Smooth muscle cell (in vitro differentiated cells): ENCODE data around the gene IFNLR1. TPM values are rescaled to one million over a fixed set of nuclear protein-coding genes. Genes with fewer than 3 reads are reported as not detected.
A peak's percentile ranks its signal among the peaks of the same experiment; 100 is the strongest.

Experiments
- DNase-seq: peaks from one replicate; lab custom pipeline; 2025; ENCODE audit not compliant: unreplicated experiment; lab: John Stamatoyannopoulos, UW
- H2AFZ ChIP-seq: fragments of 200-600 bp; sonication (generic); 2 replicates; pipeline ENCODE4 v1.6.0; 2016; ENCODE audit warnings: antibody characterized with exemption, low read depth, mild to moderate bottlenecking
- H3F3A ChIP-seq: fragments of 200-600 bp; sonication (generic); 2 replicates; pipeline ENCODE4 v1.6.0; 2017; ENCODE audit warnings: antibody characterized with exemption, low read depth
- H3K27ac ChIP-seq: fragments of 200-600 bp; sonication (generic); 2 replicates; pipeline ENCODE4 v1.5.1; 2016; ENCODE audit warnings: low read depth, mild to moderate bottlenecking
- H3K27me3 ChIP-seq: fragments of 200-600 bp; sonication (generic); 2 replicates; pipeline ENCODE4 v1.6.1; 2016; ENCODE audit warnings: low read depth, mild to moderate bottlenecking
- H3K36me3 ChIP-seq: fragments of 200-600 bp; sonication (generic); 2 replicates; pipeline ENCODE4 v1.5.1; 2016; ENCODE audit warnings: low read depth
- H3K4me1 ChIP-seq: fragments of 200-600 bp; sonication (generic); 2 replicates; pipeline ENCODE4 v1.5.1; 2016; ENCODE audit warnings: low read depth
- H3K4me2 ChIP-seq: fragments of 200-600 bp; sonication (generic); 2 replicates; pipeline ENCODE4 v1.6.0; 2016; ENCODE audit warnings: mild to moderate bottlenecking
- H3K4me3 ChIP-seq: fragments of 200-600 bp; sonication (generic); 2 replicates; pipeline ENCODE4 v1.5.1; 2016; ENCODE audit warnings: mild to moderate bottlenecking
- H3K79me2 ChIP-seq: fragments of 200-600 bp; sonication (generic); 2 replicates; pipeline ENCODE4 v1.6.0; 2016; ENCODE audit warnings: low read depth, mild to moderate bottlenecking
- H3K9ac ChIP-seq: fragments of 200-600 bp; sonication (generic); 2 replicates; pipeline ENCODE4 v1.6.0; 2016; ENCODE audit warnings: low read depth
- H3K9me3 ChIP-seq: fragments of 200-600 bp; sonication (generic); replicated peaks from 2 replicates; pipeline ENCODE4 v1.5.1; 2016; ENCODE audit warnings: low read depth
- H4K20me1 ChIP-seq: fragments of 200-600 bp; sonication (generic); 2 replicates; pipeline ENCODE4 v1.6.0; 2016; ENCODE audit warnings: low read depth
- WGBS: methylation state at CpG from one replicate; pipeline ENCODE4 v1.1.7; 2016; ENCODE audit warnings: low lambda C conversion rate; 5-methylcytosine and 5-hydroxymethylcytosine counted together
- polyA plus RNA-seq: library from polyadenylated mRNA; unstranded; fragments of >200 nt; fragmentation: Nextera tagmentation; extraction: Ambion mirVana; gene quantifications from 2 replicates; pipeline ENCODE4 v1.2.1, GENCODE V29; 2016
- total RNA-seq: library from RNA; depleted of rRNA; stranded (reverse); fragments of >200 nt; gene quantifications from 2 replicates; pipeline ENCODE4 v1.2.3, GENCODE V29; 2014
- TF ChIP-seq, protein P1 (sequence below): fragments of 200-600 bp; sonication (generic); IDR thresholded peaks from 2 replicates; pipeline ENCODE4 v1.5.1; 2017; ENCODE audit warnings: borderline replicate concordance, mild to moderate bottlenecking, antibody characterized with exemption; ENCODE audit not compliant: insufficient read depth, poor library complexity, severe bottlenecking

IFNLR1 gene
- total and polyA plus RNA-seq, 2 experiments from 2014 or later = 0.25 to 0.67 TPM

GRCh38 chr1:24111996-24112779 is 74.9 kb downstream of the IFNLR1 start, which contains the start of gene MYOM3:
MYOM3 (minus strand) TSS chr1:24112135; CDS start chr1:24108636, 3,499 bp downstream.
- DNase-seq = peak; percentile 9
- H3K27ac ChIP-seq = no peak within 1 kb of the TSS
- H2AFZ ChIP-seq = no peak within 1 kb of the TSS
- H3K4me2 ChIP-seq = peak within 1 kb of the TSS; percentile 60
- H3K9me3 ChIP-seq = no peaks in the 10 kb centered on the region
- peaks cover 11% of the 10 kb centered on the region for H3K4me1 ChIP-seq
- TF ChIP-seq, protein P1, sequence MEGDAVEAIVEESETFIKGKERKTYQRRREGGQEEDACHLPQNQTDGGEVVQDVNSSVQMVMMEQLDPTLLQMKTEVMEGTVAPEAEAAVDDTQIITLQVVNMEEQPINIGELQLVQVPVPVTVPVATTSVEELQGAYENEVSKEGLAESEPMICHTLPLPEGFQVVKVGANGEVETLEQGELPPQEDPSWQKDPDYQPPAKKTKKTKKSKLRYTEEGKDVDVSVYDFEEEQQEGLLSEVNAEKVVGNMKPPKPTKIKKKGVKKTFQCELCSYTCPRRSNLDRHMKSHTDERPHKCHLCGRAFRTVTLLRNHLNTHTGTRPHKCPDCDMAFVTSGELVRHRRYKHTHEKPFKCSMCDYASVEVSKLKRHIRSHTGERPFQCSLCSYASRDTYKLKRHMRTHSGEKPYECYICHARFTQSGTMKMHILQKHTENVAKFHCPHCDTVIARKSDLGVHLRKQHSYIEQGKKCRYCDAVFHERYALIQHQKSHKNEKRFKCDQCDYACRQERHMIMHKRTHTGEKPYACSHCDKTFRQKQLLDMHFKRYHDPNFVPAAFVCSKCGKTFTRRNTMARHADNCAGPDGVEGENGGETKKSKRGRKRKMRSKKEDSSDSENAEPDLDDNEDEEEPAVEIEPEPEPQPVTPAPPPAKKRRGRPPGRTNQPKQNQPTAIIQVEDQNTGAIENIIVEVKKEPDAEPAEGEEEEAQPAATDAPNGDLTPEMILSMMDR = peak; percentile 30
- 63% methylated on average over 27 of the region's 27 CpGs for WGBS
- no peaks in the 10 kb centered on the region for H3K79me2 ChIP-seq
- H3K4me3 ChIP-seq = no peak within 1 kb of the TSS
- H3K36me3 ChIP-seq = no peaks in the 10 kb centered on the region
- H3K9ac ChIP-seq = no peak within 1 kb of the TSS
- H3F3A ChIP-seq = no peaks in the 10 kb centered on the region
- H3K27me3 ChIP-seq = no peaks in the 10 kb centered on the region
- no peaks in the 10 kb centered on the region for H4K20me1 ChIP-seq

GRCh38 chr1:24111262-24111995 is 75.7 kb downstream of the IFNLR1 start:
- Histone ChIP-seq H4K20me1 (no peaks in the 10 kb centered on the region), H3K4me3 (no peak overlapping the region), H2AFZ (no peak overlapping the region), H3K79me2 (no peaks in the 10 kb centered on the region), H3K9ac (no peak overlapping the region), H3K27me3 (no peaks in the 10 kb centered on the region), H3K9me3 (no peaks in the 10 kb centered on the region), H3K4me2 (no peak overlapping the region), H3F3A (no peaks in the 10 kb centered on the region), H3K4me1 (peaks cover 14% of the 10 kb centered on the region), H3K27ac (no peak overlapping the region), H3K36me3 (no peaks in the 10 kb centered on the region)
- DNase-seq = no peak
- 78% methylated on average over 20 of the region's 20 CpGs for WGBS
- TF ChIP-seq, protein P1 = no peak

DNA sequence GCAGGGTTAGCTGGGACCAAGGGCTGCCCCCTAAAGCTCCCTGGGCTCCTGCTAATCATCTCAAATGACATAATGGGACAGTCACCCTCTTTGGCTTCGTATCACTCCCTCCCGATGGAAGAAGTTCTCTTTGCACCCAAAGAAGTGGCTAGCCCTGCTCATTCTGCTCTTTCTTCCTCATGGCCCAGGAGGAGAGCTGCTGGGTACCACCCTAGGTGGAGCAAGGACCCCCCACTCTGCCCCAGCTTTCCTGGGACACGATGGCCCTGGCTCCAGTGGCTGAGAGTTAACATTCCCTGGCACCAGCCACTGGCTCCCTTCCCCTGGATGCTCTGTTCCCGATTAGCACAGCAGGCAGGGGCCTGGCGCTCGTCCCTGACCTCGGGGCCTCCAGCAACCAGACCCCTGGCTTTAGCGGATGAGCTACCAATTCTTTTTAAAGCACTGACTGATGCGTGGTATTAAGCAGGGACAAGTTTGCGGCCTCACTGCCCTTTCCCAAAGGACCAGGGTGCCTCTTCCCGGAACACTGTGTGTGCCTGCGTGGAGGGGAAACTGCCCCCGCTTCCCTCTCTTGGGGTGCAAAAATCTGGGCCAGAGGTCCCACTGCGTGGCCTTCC is 76.3 kb downstream of the IFNLR1 start:
- peaks cover 14% of the 10 kb centered on the region for H3K4me1 ChIP-seq
- WGBS = 44% methylated on average over 14 of the region's 14 CpGs
- no peaks in the 10 kb centered on the region for H3K36me3 ChIP-seq
- H4K20me1 ChIP-seq = no peaks in the 10 kb centered on the region
- H3K27me3 ChIP-seq = no peaks in the 10 kb centered on the region
- no peaks in the 10 kb centered on the region for H3K79me2 ChIP-seq
- no peak overlapping the region for H2AFZ ChIP-seq
- no peak overlapping the region for H3K4me3 ChIP-seq
- H3K27ac ChIP-seq = no peak overlapping the region
- no peak overlapping the region for H3K4me2 ChIP-seq
- no peaks in the 10 kb centered on the region for H3K9me3 ChIP-seq
- TF ChIP-seq, protein P1 = no peak
- DNase-seq = no peak
- no peak overlapping the region for H3K9ac ChIP-seq
- H3F3A ChIP-seq = no peaks in the 10 kb centered on the region
